ENCODE results near the gene KIF3C.
A peak's percentile ranks its signal among the peaks of the same experiment; 100 is the strongest.
"Not testable (repeated sequence)": the region's sequence is repeated elsewhere in the genome, so short reads cannot be mapped to it uniquely, and the experiment has no call there.

The KIF3C gene

DNA sequence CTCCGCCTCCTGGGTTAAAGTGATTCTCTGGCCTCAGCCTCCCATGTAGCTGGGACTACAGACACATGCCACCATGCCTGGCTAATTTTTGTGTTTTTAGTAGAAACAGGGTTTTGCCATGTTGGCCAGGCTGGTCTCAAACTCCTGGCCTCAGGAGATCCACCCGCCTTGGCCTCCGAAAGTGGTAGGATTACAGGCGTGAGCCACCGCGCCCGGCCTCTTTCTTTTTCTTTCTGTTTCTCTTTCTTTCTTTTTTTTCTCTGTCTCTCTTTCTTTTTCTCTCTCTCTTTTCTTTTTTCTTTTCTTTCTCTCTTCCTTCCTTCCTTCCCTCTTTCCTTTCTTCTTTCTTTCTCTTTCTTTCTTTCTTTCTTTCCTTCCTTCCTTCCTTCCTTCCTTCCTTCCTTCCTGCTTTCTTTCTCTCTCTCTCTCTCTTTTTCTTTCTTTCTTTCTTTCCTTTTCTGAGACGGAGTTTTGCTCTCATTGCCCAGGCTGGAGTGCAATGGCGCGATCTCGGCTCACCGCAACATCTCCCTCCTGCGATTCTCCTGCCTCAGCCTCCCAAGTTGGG lies 16.6 kb upstream of the KIF3C start:
- not testable (repeated sequence) for DNase-seq

DNA sequence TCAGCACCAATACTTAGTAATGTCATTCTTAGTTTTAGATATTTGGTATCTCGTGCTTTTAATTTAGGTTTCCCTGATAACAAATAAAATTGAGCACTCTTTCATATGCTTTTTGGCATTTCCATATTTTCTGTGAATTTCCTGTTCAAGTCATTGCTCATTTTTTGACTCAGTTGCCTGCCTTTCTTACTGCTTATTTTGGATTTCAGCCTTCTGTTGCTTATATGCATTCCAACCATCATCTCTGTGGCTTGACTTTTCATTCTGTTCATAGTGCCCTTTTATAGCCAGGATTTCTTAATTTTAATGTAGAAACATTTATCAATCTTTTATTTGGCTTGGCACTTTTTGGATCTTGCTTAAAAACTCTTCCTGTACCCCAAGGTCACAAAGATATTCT lies 14.5 kb upstream of the KIF3C start:
- no peak for DNase-seq

DNA sequence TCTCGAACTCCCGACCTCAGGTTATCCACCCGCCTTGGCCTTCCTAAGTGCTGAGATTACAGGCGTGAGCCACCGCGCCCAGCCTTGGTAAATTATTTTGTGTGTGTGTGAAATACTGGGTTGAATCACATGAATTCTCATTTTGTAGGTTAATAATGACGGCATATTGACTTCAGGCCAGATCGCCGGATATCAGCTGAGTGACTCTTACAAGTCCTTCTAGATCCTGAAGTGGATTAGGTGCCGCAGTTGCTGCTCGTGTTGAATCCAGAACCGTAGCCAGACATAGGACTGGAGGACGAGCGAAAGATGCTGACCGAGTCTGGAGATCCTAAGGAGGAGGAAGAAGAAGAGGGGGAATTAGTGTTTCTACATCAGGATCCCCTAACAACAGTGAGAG lies 12.2 kb upstream of the KIF3C start:
- no peak for DNase-seq

DNA sequence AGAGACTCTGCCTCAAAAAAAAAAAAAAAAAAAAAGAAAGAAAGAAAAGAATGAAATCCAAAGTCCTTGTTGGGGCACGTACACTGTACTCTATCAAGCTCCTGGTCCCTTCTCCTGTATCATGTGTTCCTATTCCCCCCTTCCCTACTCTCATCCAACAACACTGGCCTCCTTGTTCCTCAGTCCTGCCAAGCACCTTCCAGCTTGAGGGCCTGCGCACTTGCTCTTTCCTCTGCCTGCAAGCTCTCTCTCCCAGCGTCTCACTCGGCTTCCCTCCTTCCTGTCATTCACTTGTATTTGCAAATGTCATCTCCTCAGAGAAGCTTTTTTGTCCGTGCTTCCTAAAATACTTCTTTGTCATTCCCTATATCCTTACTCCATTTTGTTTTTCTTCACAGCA lies 10.8 kb upstream of the KIF3C start:
- DNase-seq: no peak

DNA sequence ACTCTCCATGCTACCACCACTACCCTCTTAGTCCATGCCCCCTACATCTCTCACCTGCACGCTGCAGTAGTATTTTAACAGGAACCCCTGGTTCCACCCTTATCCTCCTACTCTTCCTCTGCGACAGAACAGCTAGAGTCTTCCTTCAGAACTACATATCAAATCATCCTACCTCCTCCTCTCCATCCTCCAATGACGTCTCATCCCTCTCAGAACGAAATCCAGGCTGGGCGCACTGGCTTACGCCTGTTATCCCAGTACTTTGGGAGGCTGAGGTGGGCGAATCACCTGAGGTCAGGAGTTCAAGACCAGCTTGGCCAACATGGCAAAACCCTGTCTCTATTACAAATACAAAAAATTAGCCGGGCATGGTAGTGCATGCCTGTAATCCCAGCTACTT lies 10.3 kb upstream of the KIF3C start:
- DNase-seq: no peak

DNA sequence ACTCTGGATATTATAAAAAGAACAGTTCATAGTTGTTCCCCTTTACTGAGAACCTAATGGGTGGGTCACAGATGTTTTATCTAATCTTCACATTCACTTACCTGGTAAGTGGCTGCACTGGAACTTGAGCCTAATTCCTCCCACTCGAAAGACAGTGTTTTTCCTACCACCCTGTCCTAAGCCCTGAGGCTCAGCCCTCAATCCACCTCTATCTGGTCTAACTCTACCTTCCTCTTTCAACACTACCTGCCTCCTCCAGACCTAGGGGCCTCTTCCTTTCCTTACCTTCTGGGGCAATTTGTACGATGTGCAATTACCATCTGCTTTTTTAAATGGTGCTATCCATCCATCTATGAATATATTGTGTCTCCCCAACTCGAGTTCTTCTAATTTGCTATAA lies 9.7 kb upstream of the KIF3C start:
- no peak for DNase-seq

DNA sequence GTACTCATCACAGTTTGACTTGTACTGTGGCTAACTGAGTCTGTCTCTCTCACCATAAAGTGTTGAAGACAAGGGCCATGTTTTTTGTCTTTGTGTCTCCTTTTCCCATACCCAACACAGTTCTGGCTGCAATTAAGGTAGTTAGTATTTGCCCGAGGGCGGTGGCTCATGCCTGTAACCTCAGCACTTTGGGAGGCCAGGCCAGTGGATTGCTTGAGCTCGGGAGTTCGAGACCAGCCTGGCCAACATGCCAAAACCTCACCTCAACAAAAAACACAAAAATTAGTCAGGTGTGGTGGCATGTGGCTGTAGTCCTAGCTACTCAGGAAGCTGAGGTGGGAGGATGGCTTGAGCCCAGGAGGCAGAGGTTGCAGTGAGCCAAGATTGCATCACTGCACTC lies 6.9 kb upstream of the KIF3C start:
- no peak for DNase-seq

DNA sequence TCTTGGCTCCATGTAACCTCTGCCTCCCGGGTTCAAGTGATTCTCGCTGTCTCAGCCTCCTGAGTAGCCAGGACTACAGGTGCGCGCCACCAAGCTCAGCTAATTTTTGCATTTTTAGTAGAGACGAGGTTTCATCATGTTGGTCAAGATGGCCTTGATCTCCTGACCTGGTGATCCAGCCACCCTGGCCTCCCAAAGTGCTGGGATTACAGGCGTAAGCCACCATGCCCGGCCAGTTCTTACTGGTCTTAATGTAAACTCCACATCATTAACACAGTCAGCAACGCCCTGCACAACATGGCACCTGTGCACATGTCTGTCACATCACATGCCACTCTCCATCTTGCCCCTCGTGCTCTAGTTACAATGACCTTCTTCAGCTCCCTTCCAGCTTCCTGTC lies 5.8 kb upstream of the KIF3C start:
- no peak for DNase-seq

DNA sequence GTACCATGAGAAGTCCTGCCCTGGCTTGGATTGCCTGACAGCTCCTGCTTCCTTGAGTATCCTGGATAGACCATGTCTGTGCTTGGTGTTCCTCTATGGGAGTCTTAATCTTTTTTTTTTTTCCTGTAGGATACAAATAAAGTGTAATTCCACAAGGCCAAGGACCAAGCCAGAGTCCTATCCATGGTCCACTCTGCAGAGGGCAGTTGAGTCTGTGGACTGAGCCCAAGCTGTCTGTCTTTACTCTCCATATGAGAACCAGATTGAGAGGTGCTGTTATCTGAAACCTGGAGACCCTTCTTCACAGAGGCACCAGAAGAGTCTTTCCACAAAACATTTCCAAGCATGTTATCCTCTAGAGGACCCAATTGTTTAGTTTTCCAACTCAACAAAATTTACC lies 1.4 kb upstream of the KIF3C start:
- DNase-seq: no peak

DNA sequence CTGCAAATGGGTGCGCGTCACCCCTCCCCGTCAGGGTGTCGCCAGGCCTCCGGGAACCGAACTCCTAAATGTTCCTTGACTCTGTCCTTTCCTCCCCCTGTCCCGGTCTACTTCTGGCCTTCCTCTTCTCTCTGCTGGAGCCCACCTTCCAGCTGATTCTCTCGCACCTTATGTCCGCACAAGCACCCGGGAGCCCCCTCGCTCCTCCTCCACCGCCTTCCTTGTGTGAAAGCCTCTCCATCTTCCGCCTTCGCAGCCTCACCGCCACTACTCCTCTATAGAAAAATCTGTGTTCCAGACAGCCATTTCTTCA lies 627 bp upstream of the KIF3C start:
- no peak for DNase-seq

DNA sequence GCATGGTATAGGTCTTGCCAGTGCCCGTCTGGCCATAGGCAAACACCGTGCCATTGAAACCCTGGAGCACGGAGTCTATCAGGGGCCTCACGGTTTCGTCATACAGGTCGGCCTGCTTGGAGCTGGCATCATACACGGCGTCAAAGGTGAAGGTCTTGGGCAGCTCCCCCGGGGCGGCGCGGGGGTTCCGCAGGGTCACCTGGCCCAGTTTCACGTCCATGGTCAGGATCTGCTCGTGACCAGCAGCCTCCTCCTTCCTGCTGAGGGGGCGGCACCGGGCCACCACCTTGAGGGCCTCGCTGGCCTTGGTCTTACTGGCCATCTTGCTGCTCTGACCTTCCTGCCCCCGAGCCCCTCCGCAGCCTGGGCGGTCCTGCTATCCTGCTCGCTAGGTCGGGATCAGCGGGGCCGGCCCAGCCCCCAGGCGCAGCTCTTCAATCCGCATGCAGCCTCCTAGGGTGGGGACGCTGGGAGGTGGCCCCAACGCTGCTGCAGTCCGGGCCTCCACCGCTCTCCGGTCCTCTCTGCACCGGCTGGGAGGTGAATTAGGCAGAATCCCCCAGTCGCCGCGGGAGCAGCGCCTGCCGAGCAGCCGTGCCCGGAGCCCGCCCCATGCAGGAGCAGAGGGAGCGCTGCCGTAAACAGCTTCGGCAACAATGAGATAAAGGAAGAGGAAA lies 563 bp downstream of the KIF3C start:
- DNase-seq: peak in 1 of 2 donors; percentile 10

DNA sequence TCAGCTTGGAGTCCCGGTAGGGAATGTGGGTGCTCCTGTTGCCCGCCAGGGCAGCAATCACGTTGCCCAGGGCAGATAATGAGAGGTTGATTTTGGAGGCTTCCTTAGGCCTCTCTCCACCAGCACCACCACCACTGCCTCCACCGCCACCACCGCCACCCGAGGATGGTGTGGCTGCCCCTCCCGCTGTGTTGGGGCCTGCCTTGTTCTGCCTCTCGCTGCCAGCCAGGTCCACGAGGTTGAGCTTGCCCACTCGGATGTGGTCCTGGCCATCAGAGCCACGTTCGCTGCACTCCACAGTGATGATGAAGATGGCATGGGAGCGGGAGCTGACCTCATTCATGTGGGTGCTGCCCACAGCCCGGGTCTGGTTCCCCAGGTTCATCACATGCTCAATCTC lies 1.3 kb downstream of the KIF3C start:
- no peak for DNase-seq

DNA sequence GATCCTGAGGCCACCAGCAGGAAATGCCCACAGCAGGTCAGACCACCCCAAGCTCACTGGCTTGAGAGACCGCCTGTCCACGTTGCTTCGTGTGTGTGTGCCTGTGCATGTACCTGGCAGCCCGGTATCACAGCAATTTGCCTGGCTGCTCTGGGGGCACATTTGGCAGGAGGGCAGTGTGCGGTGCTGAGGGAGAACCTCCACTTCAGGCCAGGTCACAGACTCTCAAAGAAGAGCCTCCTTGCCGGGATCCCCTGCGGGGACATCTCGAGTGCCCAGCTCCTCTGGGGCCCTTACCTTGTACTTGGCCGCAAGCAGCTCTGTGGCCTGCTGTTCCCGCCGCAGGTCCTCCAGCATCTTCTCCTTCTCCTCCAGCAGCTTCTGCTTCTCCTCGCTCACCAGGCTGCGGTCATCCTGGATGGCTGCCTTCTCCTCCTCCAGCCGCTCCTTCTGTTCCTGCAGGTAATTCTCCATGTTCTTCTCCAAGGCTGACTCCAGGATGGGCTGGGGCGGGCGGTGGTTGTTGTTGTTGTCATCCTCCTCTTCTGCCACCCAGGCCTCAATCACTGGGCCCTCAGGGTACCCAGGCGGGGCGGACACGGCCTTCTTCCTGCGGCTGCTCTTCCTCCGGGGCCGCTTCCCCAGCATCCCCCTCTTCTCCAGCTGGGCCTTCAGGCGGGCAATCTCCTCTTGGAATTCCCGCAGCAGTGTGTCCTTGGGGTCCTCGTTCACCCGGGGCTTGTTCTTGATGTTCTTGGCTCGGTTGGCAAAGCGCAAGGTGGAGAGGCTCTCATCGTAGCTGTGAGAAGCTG lies 2.0 kb downstream of the KIF3C start:
- DNase-seq: no peak

DNA sequence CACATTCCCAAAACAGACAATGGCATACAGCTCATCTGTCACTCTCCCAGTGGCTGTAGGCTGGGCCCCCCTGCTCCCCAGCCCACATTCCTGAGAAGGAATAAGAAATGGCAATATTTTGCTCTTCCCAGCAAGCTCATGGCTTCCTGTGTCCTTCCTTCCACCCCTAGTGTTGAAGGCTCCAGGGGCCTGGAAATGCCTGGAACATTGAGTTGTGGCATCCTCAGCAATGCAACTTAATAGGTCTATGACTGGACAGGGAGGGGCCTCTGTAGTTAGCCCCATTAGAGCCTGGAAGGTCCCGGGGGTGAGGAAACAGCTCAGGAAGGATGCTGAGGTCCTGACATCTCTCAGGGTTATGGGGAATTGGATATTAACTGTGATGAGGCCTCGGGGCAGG lies 3.3 kb downstream of the KIF3C start:
- DNase-seq: no peak

DNA sequence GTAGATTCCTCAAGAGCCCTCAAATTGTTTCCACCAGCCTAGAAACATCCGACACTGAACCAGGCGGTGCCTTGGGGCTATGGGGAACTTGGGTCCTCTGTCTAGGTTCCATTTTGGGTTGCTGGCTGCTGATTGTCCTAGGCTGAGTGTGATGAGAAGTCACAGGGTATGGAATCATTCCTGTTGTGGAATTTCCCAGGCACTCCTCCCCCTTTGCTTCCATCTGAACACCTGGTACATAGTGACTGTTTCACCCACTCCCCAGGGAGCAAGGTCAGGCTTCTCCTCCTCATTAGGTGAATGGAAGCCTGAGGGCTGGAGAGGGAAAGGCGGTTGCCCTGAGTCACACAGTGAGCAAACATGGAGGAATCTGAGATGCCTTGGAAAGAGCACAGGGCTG lies 4.5 kb downstream of the KIF3C start:
- no peak for DNase-seq

DNA sequence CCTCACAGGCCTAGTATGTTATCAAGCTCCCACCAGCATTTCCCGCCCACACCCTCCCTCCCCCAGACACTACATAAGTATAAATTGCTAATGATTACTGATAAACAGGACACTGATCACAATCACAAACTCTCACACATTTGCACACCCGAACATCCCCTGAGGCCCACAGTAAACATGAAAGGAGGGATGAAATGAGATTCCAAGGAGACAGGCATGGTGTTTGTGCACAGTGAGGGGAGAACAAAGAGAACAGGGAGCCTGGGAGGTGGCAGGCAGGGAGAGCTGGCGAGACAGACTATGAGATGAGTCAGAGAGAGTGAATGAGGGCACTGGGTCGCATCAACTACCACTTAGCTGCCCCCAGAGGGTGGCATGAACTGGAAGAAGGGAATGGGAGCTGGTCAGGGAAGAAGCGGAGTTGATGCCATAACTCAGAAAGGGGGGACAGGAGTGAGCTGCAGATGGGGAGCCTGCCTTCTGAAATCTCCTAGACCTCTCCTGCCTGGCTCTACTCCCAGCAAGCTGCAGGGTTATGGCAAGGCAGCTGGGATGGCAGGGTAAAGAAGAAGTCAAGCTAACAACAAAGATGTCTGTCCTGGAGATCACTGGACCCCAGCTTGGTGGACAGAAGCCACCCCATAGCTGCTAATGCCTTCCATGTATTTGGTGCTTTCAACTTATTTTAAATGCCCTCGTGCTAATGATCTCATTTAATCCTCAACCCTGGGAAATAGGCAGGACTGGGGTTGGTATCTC lies 5.1 kb downstream of the KIF3C start:
- no peak for DNase-seq

DNA sequence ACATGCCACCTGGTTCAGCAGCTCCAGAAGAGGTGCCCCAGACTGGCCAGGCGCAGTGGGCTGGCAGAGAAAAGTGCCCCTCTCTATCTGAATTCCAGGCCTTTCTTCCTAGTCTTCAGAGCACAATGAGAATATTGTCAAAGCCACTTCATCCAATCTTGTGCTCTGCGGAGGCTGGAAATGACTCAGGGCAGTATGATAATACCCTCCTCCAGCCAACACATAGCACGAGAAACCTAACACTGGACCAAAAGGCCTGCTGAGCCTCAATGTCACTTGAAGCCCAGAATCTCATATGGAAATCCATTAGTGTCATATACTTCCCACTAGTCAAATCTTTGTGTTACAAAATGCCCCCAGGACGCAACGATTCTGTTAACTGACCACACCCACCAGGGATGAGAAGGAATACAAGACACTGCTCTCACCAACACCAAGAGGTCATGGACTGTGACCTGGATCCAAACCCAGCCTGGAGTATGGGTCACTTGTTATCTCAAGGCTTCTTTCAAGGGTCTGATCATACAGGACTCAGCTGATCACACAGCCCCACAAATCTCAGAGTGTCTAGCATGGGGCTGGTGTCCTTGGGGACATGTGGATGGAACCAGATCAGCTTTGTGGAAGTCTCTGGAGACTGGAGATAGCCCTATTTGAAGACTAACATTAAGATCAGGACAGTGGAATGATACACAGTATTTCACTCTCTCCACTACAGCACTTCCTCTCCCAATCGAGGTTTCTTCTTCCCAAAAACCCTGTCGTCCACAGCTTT lies 10.1 kb downstream of the KIF3C start:
- DNase-seq: no peak

DNA sequence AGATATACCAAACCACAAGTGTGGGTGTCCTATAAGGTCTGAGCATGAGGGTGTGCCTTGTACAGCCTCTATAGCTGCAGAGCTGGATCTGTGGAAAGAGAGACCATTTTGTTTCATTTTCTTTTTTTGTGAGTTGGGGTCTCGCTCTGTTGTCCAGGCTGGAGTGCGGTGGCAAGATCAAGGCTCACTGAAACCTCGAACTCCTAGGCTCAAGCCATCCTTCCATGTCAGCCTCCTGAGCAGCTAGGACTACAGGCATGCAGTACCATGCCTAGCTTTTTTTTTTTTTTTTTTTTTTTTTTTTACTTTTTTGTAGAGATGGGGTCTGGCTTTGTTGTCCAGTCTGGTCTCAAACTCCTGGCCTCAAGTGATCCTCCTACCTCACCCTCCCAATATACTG lies 10.7 kb downstream of the KIF3C start:
- DNase-seq: no peak

DNA sequence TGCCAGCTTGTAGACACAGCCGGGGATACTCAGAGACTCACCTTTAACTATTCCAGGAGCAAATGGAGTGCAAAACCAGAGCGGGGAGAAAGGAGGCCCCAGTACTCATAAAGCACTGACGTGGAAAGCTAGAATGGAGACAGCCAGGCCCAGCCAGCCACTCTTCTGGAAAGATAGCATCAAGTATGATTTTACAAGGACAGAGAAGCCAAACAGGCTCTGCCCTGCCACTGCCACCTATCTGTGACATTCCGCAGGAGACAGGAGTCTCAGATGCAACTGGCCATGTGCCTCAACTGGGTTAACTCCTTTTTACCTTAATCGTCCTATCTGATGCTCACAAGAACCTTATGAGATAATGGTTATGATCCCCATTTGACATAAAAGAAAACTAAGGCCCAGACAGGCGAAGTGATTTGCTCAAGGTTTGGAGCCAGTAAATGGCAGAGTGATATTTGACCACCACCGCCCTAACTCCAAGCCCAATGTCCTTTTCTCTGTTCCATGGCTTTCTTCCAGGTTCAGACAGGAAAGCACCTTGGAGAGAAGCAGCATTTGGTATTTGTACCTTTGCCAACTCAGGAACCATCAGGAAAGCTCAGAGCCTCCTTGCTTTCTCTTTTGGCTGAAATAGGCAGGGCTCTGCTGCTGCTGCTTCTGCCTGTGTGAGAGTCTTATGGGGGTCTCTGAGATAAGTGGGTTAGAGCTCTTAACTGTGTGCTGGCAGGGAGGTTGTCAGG lies 15.6 kb downstream of the KIF3C start:
- DNase-seq: no peak

DNA sequence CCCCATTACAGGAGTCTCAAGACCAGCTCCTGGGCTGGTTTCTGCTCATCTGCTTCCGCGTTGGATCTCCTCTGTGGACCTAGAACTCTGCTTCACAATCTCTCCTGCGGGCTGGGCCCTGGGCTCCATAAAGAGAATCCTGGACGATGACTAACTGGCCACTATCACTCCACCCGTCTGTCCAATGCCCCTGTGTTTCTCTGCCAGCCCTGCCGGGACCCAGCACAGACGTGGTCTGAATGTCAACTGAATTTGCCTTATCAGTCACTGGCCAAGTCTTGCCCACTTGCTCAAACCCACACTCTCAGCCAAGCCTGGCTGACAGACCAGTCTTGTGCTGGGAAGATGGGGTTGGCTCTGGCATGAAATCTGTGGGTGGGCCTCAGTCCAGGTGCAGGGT lies 17.4 kb downstream of the KIF3C start:
- DNase-seq: no peak

DNA sequence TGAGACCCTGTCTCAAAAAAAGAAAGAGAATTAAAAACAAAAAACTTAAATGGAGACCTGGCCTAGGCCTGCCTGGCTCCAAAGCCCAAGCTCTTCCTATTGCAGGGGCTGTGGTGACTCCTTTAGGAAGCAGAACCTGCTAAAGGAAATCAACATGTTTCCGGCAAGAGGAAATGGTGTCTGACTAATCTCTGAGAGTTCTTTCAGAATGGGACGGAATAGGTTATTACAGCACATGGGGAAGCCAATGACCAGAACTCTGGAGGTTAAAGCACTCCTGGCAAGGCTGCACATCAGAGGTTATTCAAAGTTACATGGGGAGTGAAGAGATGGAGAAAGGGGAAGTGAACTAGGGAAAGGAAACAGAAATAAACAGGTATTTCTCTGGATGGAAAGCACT lies 21.4 kb downstream of the KIF3C start:
- DNase-seq: peak; percentile 65 to 81

DNA sequence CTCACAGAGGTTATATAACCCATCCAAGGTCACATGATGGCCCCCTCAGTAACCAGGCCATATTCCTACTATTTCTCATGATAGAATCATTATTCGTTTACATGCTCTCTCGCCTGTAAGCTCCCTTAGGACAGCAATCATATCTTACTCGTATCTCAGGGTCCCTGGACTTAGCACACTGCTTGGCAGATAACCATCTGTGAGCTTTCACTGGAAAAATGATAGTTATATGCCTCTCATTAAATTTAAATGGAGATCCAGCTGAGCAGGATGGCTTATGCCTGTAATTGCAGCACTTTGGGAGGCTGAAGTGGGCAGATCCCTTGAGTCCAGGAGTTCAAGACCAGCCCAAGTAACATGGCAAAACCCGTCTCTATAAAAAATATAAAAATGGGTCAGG lies 21.9 kb downstream of the KIF3C start:
- no peak for DNase-seq
